ENCODE measurements around the gene REPIN1. TPM values are rescaled to one million over a fixed set of nuclear protein-coding genes. Genes with fewer than 3 reads are reported as not detected.
A peak's percentile ranks its signal among the peaks of the same experiment; 100 is the strongest.

The REPIN1 gene
- total RNA-seq, 2 experiments from 2014 or later: 54.7 to 55.1 TPM

GRCh38 chr7:150361807-150362621 lies 6.6 kb upstream of the REPIN1 start:
- H3K36me3 Mint-ChIP-seq: peaks cover 6% of the 10 kb centered on the region
- no peak overlapping the region for H3K27ac Mint-ChIP-seq
- H3K4me3 Mint-ChIP-seq: no peak overlapping the region
- H3K4me1 Mint-ChIP-seq: peaks cover 48% of the 10 kb centered on the region
- no peak for DNase-seq
- peaks cover 4% of the 10 kb centered on the region for H3K9me3 Mint-ChIP-seq
- H3K27me3 Mint-ChIP-seq: no peaks in the 10 kb centered on the region

- H3K9me3 Mint-ChIP-seq: peaks cover 4% of the 10 kb centered on the region
- no peak for DNase-seq
- H3K36me3 Mint-ChIP-seq: peaks cover 6% of the 10 kb centered on the region
- H3K4me1 Mint-ChIP-seq: peaks cover 42% of the 10 kb centered on the region
- no peaks in the 10 kb centered on the region for H3K27me3 Mint-ChIP-seq
- H3K4me3 Mint-ChIP-seq: no peak overlapping the region
- H3K27ac Mint-ChIP-seq: no peak overlapping the region
These were observed 5.3 kb upstream of the REPIN1 start for GRCh38 chr7:150363370-150363769.

DNA sequence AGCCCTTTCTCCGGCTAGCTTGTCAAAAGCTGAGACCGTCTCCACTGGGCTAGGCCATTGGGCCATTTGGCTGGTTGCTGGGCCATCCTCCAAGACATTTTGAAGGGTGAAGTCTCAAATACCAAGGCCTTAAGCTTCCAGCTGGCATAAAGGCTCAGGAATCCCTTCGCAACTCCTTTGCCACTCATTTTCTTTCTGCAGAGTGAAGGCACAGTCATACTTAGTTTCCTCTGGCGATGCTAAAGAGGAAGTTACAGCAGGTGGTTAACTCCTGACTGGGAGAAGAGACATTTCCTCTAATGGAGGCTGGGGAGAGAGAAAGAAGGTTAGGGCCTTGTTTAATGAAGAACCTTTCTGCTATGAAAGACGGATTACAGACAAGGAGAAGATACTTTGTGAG lies 4.8 kb upstream of the REPIN1 start:
- Mint-ChIP-seq H3K27me3 (no peaks in the 10 kb centered on the region), H3K27ac (no peak overlapping the region), H3K9me3 (peaks cover 4% of the 10 kb centered on the region), H3K36me3 (peaks cover 6% of the 10 kb centered on the region), H3K4me1 (peaks cover 37% of the 10 kb centered on the region), H3K4me3 (no peak overlapping the region)
- DNase-seq: no peak

GRCh38 chr7:150365194-150365593 lies 3.4 kb upstream of the REPIN1 start:
- no peak for DNase-seq
- peaks cover 34% of the 10 kb centered on the region for H3K4me1 Mint-ChIP-seq
- H3K9me3 Mint-ChIP-seq: peaks cover under 1% of the 10 kb centered on the region
- H3K27ac Mint-ChIP-seq: peak overlapping the region; percentile 2
- H3K36me3 Mint-ChIP-seq: peaks cover 4% of the 10 kb centered on the region
- no peaks in the 10 kb centered on the region for H3K27me3 Mint-ChIP-seq
- no peak overlapping the region for H3K4me3 Mint-ChIP-seq

DNA sequence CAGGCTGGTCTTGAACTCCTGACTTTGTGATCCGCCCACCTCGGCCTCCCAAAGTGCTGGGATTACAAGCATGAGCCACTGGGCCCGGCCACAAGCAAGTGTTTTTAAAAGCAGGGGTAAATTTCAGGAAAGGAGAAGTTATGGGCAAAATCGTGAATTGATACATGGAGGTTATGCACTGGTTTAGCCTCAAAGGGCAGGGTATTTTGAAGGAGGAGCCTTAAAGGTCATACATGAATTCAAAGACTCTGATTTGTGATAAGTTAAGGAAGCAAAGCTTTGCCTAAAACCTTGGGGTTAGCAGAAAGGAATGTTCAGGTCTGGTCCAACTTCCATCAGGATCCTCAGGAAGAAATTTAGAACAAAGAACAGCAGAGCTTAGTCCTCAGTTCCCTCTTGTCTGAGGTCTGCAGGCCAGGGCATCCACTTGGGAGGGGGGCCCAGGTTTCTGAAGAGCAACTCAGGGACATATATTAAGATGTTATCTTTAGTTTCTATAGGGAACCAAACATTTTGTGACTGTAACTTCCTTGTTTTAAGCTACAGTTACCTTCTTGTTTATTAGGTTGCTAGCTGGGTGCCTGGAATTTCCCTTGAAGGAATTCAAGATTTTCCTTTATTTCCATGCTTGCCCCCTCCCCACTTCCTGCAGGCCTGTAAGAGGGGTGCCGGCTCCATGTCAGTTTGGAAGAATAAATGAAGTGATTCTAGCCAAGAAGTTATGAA lies 2.8 kb upstream of the REPIN1 start:
- H3K27me3 Mint-ChIP-seq: no peaks in the 10 kb centered on the region
- H3K4me1 Mint-ChIP-seq: peaks cover 40% of the 10 kb centered on the region
- H3K36me3 Mint-ChIP-seq: peaks cover 4% of the 10 kb centered on the region
- DNase-seq: no peak
- H3K9me3 Mint-ChIP-seq: no peaks in the 10 kb centered on the region
- H3K4me3 Mint-ChIP-seq: no peak overlapping the region
- peak overlapping the region; percentile 66 for H3K27ac Mint-ChIP-seq

GRCh38 chr7:150367677-150368095 lies 936 bp upstream of the REPIN1 start:
- Mint-ChIP-seq H3K9me3 (no peaks in the 10 kb centered on the region), H3K36me3 (peaks cover 7% of the 10 kb centered on the region), H3K27ac (peak overlapping the region; percentile 94), H3K27me3 (no peaks in the 10 kb centered on the region), H3K4me3 (peak overlapping the region; percentile 83), H3K4me1 (peaks cover 41% of the 10 kb centered on the region)
- DNase-seq: no peak

DNA sequence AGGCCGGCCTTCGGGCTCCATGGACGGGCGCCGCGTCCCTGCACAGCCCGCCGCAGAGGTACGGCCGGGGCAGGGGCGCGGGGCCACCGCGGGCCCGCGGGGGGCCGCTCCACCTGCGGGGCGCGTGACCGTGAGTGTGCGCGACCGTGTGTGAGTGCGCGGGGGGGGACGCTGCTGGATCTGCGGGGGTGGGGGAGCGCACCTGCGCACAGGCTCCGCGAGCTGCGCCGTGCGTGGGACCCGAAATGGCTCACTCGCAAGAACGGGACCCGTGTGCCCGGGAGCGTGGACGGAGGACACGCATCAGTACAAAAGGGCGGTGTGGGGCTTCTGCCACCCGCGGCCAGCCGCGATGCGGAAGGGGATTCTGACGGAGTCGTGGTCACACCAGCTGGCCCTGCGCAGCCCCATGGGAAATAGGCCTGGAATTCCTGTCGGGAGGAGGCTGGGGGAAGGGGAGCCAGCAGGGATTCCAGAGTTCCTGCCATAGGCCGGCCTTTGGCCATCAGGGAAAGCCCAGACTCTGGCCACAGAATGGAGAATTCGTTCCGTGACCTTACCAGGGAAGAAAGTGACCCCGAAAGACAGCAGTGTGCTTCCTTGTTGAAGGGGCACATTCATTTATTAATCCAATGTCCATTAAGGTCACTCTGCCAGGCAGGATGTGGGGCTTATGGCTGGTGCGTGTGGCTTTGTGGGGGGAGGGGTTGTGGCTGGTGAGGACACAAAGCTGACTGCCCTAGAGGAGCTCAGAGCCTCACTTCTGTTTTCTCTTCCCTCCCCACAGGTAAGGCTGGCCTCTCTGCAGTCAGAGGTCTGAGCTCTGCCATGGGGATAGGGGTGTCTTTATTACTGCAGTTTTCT lies 494 bp downstream of the REPIN1 start:
- Mint-ChIP-seq H3K36me3 (peaks cover 15% of the 10 kb centered on the region), H3K27me3 (no peaks in the 10 kb centered on the region), H3K4me1 (peaks cover 45% of the 10 kb centered on the region), H3K9me3 (no peaks in the 10 kb centered on the region), H3K27ac (peak overlapping the region; percentile 95), H3K4me3 (peak overlapping the region; percentile 93)
- peak; percentile 45 for DNase-seq

- no peaks in the 10 kb centered on the region for H3K9me3 Mint-ChIP-seq
- DNase-seq: no peak
- H3K4me1 Mint-ChIP-seq: peaks cover 41% of the 10 kb centered on the region
- no peaks in the 10 kb centered on the region for H3K27me3 Mint-ChIP-seq
- H3K27ac Mint-ChIP-seq: peak overlapping the region; percentile 95
- H3K36me3 Mint-ChIP-seq: peaks cover 19% of the 10 kb centered on the region
- H3K4me3 Mint-ChIP-seq: peak overlapping the region; percentile 93
These were observed 1.3 kb downstream of the REPIN1 start for GRCh38 chr7:150369748-150370501.

DNA sequence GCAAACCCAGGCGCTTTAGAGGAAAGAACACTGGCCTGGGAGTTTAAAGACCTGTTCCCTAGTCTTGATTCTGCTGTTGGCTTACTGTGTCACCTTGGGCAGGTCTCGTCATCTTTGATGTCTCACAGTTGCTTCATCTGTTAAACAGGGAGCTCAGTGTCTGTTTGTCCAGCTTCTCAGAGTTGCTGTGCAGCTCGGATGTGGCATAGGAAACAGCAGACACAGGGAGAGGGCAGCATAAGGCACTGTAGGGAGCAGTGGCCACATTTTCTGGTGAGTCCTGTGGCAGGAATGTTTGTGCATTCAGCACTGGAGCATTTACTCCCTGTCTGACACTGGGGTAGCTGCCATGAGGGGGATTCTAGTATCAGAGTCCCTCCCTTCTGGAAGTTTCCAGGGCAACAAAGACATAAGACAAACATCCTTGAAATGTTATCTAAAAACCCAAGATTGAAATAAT lies 2.0 kb downstream of the REPIN1 start:
- Mint-ChIP-seq H3K9me3 (no peaks in the 10 kb centered on the region), H3K4me3 (peak overlapping the region; percentile 93), H3K27ac (peak overlapping the region; percentile 54), H3K27me3 (no peaks in the 10 kb centered on the region), H3K4me1 (peaks cover 44% of the 10 kb centered on the region), H3K36me3 (peaks cover 19% of the 10 kb centered on the region)
- DNase-seq: no peak

- no peak overlapping the region for H3K27ac Mint-ChIP-seq
- peaks cover 44% of the 10 kb centered on the region for H3K4me1 Mint-ChIP-seq
- DNase-seq: no peak
- H3K27me3 Mint-ChIP-seq: no peaks in the 10 kb centered on the region
- peaks cover 18% of the 10 kb centered on the region for H3K36me3 Mint-ChIP-seq
- no peaks in the 10 kb centered on the region for H3K9me3 Mint-ChIP-seq
- peak overlapping the region; percentile 93 for H3K4me3 Mint-ChIP-seq
These were observed 2.7 kb downstream of the REPIN1 start for GRCh38 chr7:150371131-150371995.

GRCh38 chr7:150371996-150372270 lies 3.3 kb downstream of the REPIN1 start:
- H3K36me3 Mint-ChIP-seq: peaks cover 18% of the 10 kb centered on the region
- H3K27me3 Mint-ChIP-seq: no peaks in the 10 kb centered on the region
- DNase-seq: no peak
- peaks cover 46% of the 10 kb centered on the region for H3K4me1 Mint-ChIP-seq
- H3K4me3 Mint-ChIP-seq: no peak overlapping the region
- H3K27ac Mint-ChIP-seq: no peak overlapping the region
- H3K9me3 Mint-ChIP-seq: no peaks in the 10 kb centered on the region

DNA sequence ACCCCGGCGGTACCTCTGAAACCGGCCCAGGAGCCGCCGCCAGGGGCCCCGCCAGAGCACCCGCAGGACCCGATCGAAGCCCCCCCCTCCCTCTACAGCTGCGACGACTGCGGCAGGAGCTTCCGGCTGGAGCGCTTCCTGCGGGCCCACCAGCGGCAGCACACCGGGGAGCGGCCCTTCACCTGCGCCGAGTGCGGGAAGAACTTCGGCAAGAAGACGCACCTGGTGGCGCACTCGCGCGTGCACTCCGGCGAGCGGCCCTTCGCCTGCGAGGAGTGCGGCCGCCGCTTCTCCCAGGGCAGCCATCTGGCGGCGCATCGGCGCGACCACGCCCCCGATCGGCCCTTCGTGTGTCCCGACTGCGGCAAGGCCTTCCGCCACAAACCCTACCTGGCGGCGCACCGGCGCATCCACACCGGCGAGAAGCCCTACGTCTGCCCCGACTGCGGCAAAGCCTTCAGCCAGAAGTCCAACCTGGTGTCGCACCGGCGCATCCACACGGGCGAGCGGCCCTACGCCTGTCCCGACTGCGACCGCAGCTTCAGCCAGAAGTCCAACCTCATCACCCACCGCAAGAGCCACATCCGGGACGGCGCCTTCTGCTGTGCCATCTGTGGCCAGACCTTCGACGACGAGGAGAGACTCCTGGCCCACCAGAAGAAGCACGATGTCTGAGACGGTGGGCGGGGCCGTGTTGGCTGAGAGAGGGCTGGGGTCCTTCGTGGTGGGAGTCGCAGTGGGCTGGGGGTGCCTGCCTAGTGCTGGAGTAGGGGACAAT lies 3.8 kb downstream of the REPIN1 start:
- DNase-seq: no peak
- Mint-ChIP-seq H3K36me3 (peaks cover 18% of the 10 kb centered on the region), H3K9me3 (no peaks in the 10 kb centered on the region), H3K27me3 (no peaks in the 10 kb centered on the region), H3K4me3 (no peak overlapping the region), H3K4me1 (peaks cover 47% of the 10 kb centered on the region), H3K27ac (no peak overlapping the region)

Measured in activated naive CD8-positive, alpha-beta T cell treated with anti-CD3 and anti-CD28 coated beads for 36 hours (primary cell).